Activated naive CD8-positive, alpha-beta T cell treated with anti-CD3 and anti-CD28 coated beads, Interleukin-2, amount 10 ng/mL, durations not matched to agents 7 days and 5 days (primary cell): ENCODE data around the gene MYRIP. TPM values are rescaled to one million over a fixed set of nuclear protein-coding genes. Genes with fewer than 3 reads are reported as not detected.
"Not testable (repeated sequence)": the region's sequence is repeated elsewhere in the genome, so short reads cannot be mapped to it uniquely, and the experiment has no call there.

Experiments used
- ATAC-seq: fragments of 150-1000 bp; cut with Tn5 transposase; one replicate; pipeline ENCODE4 v1.10.0; 2021; ENCODE audit warnings: low read depth, moderate library complexity
- POLR2A ChIA-PET: fragments of 350-600 bp; sonication (Branson Sonifier 250); formaldehyde crosslinking; loops from one replicate; lab custom pipeline; 2021; ENCODE audit warnings: antibody characterized with exemption; lab: Charles Lee
- DNase-seq: peaks from one replicate; pipeline ENCODE4 v3.0.0; 2021
- H3K27ac Mint-ChIP-seq: one replicate; pipeline ENCODE4 v1.8.0; 2022; ENCODE audit warnings: mild to moderate bottlenecking, mixed read lengths
- H3K27me3 Mint-ChIP-seq: one replicate; pipeline ENCODE4 v1.8.0; 2022; ENCODE audit warnings: mild to moderate bottlenecking, moderate library complexity, mixed read lengths
- H3K36me3 Mint-ChIP-seq: one replicate; pipeline ENCODE4 v1.8.0; 2021; ENCODE audit warnings: mild to moderate bottlenecking, mixed read lengths
- H3K4me1 Mint-ChIP-seq: one replicate; pipeline ENCODE4 v1.8.0; 2021; ENCODE audit warnings: mixed read lengths
- H3K4me3 Mint-ChIP-seq: one replicate; pipeline ENCODE4 v1.8.0; 2022; ENCODE audit warnings: mild to moderate bottlenecking, moderate library complexity, mixed read lengths
- H3K9me3 Mint-ChIP-seq: one replicate; pipeline ENCODE4 v1.8.0; 2021; ENCODE audit warnings: mixed read lengths
- total RNA-seq, 2 experiments: library from RNA; stranded (reverse); gene quantifications; one replicate each; pipeline ENCODE4 v1.2.3, GENCODE V29; 2021

Gene MYRIP
- total RNA-seq, 2 experiments from 2014 or later = not detected

DNA sequence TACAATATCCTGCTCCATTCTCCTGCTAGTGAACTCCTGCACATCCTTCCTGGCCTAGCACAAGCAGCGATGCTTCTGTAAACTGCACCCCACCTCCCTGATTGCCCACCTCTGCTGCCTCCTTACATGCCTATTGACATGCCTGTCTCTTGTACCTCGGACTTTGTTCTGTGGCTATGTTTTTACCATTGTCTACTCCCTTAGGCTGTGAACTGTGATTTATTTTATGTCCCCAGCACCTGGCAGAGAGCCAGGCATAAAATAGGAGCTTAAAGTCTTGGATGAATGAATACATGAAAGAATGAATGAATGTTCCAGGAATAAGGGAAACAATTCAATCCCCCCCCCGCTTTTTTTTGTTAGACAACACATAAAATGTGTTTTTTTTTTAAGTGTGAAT is 210.0 kb downstream of the MYRIP start:
- POLR2A ChIA-PET = no interaction called here
- no peaks in the 10 kb centered on the region for H3K27me3 Mint-ChIP-seq
- ATAC-seq (no peak), DNase-seq (no peak)
- H3K27ac Mint-ChIP-seq = no peak overlapping the region
- peaks cover 1% of the 10 kb centered on the region for H3K9me3 Mint-ChIP-seq
- H3K4me3 Mint-ChIP-seq = no peak overlapping the region
- H3K4me1 Mint-ChIP-seq = peaks cover 3% of the 10 kb centered on the region
- H3K36me3 Mint-ChIP-seq = no peaks in the 10 kb centered on the region

DNA sequence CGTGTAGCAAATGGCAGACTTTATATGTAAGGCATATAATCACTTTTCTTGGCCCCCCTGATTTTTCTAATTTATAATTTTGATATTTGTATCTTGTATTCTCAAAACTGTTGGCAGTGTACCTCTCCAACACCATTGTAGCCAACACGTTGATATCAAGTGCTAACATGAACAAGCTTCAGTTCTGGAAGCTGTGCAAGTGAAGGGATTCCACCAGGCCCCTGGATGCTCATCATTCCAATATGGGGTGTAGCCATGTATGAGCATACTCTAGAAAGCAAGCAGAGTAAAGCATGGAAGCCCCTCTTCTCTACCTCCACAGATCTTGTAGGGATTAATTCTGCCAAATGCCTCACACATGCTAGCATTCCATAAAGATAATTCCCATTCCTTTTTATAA is 211.3 kb downstream of the MYRIP start:
- POLR2A ChIA-PET = no interaction called here
- Mint-ChIP-seq H3K27ac (no peak overlapping the region), H3K4me3 (no peak overlapping the region), H3K4me1 (peaks cover 3% of the 10 kb centered on the region), H3K27me3 (no peaks in the 10 kb centered on the region), H3K9me3 (peaks cover 5% of the 10 kb centered on the region), H3K36me3 (no peaks in the 10 kb centered on the region)
- ATAC-seq (no peak), DNase-seq (no peak)

DNA sequence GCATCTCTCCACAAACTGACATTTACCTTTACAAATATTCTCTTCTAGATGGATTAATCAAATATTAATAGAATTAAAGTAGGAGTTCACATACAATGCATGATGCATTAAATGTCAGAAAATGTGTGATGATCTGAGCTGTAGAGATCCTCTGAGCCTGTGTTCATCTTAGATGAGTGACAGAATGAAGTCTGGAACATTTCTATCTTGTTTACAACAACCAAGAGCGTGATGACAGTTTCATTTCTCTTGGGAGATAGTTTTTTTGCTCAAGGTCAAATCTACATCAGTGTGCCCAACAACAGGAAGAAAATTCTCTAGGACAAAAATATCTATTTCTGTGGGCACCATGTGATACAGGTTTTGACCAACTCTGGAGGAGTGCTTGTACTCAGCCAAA is 211.9 kb downstream of the MYRIP start:
- ATAC-seq = no peak
- Mint-ChIP-seq H3K27ac (no peak overlapping the region), H3K4me3 (no peak overlapping the region), H3K27me3 (no peaks in the 10 kb centered on the region), H3K36me3 (no peaks in the 10 kb centered on the region), H3K4me1 (peaks cover 3% of the 10 kb centered on the region), H3K9me3 (peaks cover 8% of the 10 kb centered on the region)
- POLR2A ChIA-PET = no interaction called here
- DNase-seq = no peak

GRCh38 chr3:40022297-40022827 is 213.0 kb downstream of the MYRIP start:
- no peak for ATAC-seq
- H3K27ac Mint-ChIP-seq = no peak overlapping the region
- no peaks in the 10 kb centered on the region for H3K36me3 Mint-ChIP-seq
- H3K9me3 Mint-ChIP-seq = peaks cover 15% of the 10 kb centered on the region
- no peak overlapping the region for H3K4me3 Mint-ChIP-seq
- H3K27me3 Mint-ChIP-seq = no peaks in the 10 kb centered on the region
- peaks cover 3% of the 10 kb centered on the region for H3K4me1 Mint-ChIP-seq
- POLR2A ChIA-PET = no interaction called here
- no peak for DNase-seq

DNA sequence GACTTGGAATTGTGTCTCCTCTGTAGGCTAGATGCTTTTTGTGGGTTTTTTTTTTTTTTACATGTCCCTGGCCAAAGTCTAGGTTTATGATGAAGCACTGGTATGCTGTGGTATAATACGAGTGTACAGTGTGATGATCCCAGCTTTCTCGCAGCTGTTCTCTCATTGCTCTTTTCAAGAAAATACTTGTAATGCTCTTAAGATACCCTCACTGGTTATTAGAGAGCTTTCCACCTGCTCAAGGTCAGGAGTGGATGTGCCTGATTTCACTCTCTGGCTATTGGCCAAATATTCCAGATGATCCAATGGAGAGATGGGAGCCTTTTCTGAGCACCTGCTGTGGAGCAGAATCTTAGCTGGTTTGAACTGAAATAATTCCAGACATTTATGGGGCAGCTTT is 215.1 kb downstream of the MYRIP start:
- no peaks in the 10 kb centered on the region for H3K27me3 Mint-ChIP-seq
- H3K9me3 Mint-ChIP-seq = peaks cover 16% of the 10 kb centered on the region
- no peak for ATAC-seq
- no peaks in the 10 kb centered on the region for H3K4me1 Mint-ChIP-seq
- POLR2A ChIA-PET = no interaction called here
- H3K4me3 Mint-ChIP-seq = no peak overlapping the region
- H3K27ac Mint-ChIP-seq = no peak overlapping the region
- no peaks in the 10 kb centered on the region for H3K36me3 Mint-ChIP-seq
- DNase-seq = no peak

- H3K4me1 Mint-ChIP-seq, H3K27me3 Mint-ChIP-seq, ATAC-seq, H3K4me3 Mint-ChIP-seq, H3K27ac Mint-ChIP-seq, DNase-seq, H3K36me3 Mint-ChIP-seq, POLR2A ChIA-PET: not testable (repeated sequence)
- peaks cover 16% of the 10 kb centered on the region for H3K9me3 Mint-ChIP-seq
These were observed 216.5 kb downstream of the MYRIP start for GRCh38 chr3:40025892-40026291.

GRCh38 chr3:40035177-40035576 is 225.8 kb downstream of the MYRIP start:
- Mint-ChIP-seq H3K27ac (no peak overlapping the region), H3K4me3 (no peak overlapping the region), H3K4me1 (no peaks in the 10 kb centered on the region), H3K9me3 (peaks cover 5% of the 10 kb centered on the region), H3K36me3 (no peaks in the 10 kb centered on the region), H3K27me3 (no peaks in the 10 kb centered on the region)
- POLR2A ChIA-PET = no interaction called here
- no peak for DNase-seq
- no peak for ATAC-seq

- no peaks in the 10 kb centered on the region for H3K36me3 Mint-ChIP-seq
- ATAC-seq (no peak), DNase-seq (no peak)
- no peak overlapping the region for H3K27ac Mint-ChIP-seq
- H3K4me1 Mint-ChIP-seq = no peaks in the 10 kb centered on the region
- no peak overlapping the region for H3K4me3 Mint-ChIP-seq
- no peaks in the 10 kb centered on the region for H3K27me3 Mint-ChIP-seq
- H3K9me3 Mint-ChIP-seq = peaks cover 5% of the 10 kb centered on the region
- POLR2A ChIA-PET = no interaction called here
These were observed 228.2 kb downstream of the MYRIP start for GRCh38 chr3:40037582-40037981.

GRCh38 chr3:40042752-40043443 is 233.5 kb downstream of the MYRIP start:
- ATAC-seq = no peak
- Mint-ChIP-seq H3K27ac (no peak overlapping the region), H3K4me1 (no peaks in the 10 kb centered on the region), H3K4me3 (no peak overlapping the region), H3K36me3 (no peaks in the 10 kb centered on the region), H3K27me3 (no peaks in the 10 kb centered on the region), H3K9me3 (no peaks in the 10 kb centered on the region)
- no peak for DNase-seq
- POLR2A ChIA-PET = no interaction called here

GRCh38 chr3:40043444-40043755 is 234.0 kb downstream of the MYRIP start:
- POLR2A ChIA-PET = no interaction called here
- no peaks in the 10 kb centered on the region for H3K4me1 Mint-ChIP-seq
- no peaks in the 10 kb centered on the region for H3K36me3 Mint-ChIP-seq
- no peaks in the 10 kb centered on the region for H3K27me3 Mint-ChIP-seq
- H3K4me3 Mint-ChIP-seq = no peak overlapping the region
- H3K9me3 Mint-ChIP-seq = no peaks in the 10 kb centered on the region
- no peak for DNase-seq
- no peak for ATAC-seq
- no peak overlapping the region for H3K27ac Mint-ChIP-seq

GRCh38 chr3:40044487-40044886 is 235.1 kb downstream of the MYRIP start:
- H3K27ac Mint-ChIP-seq = no peak overlapping the region
- H3K27me3 Mint-ChIP-seq = peaks cover 2% of the 10 kb centered on the region
- DNase-seq (no peak), ATAC-seq (no peak)
- H3K4me1 Mint-ChIP-seq = no peaks in the 10 kb centered on the region
- no peaks in the 10 kb centered on the region for H3K9me3 Mint-ChIP-seq
- no peak overlapping the region for H3K4me3 Mint-ChIP-seq
- POLR2A ChIA-PET = no interaction called here
- H3K36me3 Mint-ChIP-seq = no peaks in the 10 kb centered on the region

DNA sequence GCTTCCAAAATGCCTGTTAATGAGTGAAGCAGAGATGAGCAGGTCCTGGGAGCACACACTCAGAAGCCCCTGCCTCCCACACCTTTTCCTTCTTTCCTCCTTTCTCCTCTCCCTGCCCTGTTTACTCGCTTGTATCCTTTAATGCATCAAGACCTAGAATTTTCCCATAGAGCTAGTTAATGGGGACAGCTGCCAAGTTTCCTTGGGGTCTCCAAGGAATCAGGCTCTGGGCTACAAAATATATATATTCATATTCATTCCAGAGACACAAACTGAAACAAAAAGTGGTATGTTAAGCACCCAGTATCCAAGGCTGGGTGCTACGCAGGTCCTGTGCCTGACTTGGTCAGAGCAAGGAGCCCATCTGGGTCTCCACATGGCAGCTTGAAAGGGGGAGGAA is 235.6 kb downstream of the MYRIP start:
- POLR2A ChIA-PET = no interaction called here

GRCh38 chr3:40046149-40046548 is 236.7 kb downstream of the MYRIP start:
- H3K4me3 Mint-ChIP-seq = no peak overlapping the region
- no peak for DNase-seq
- no peaks in the 10 kb centered on the region for H3K4me1 Mint-ChIP-seq
- no peak overlapping the region for H3K27ac Mint-ChIP-seq
- H3K27me3 Mint-ChIP-seq = peaks cover 2% of the 10 kb centered on the region
- no peaks in the 10 kb centered on the region for H3K36me3 Mint-ChIP-seq
- H3K9me3 Mint-ChIP-seq = peaks cover 1% of the 10 kb centered on the region
- no peak for ATAC-seq
- POLR2A ChIA-PET = no interaction called here

More for the DNA sequence above, 235.6 kb downstream of the MYRIP start:
- Mint-ChIP-seq H3K9me3 (no peaks in the 10 kb centered on the region), H3K36me3 (no peaks in the 10 kb centered on the region), H3K4me1 (no peaks in the 10 kb centered on the region), H3K27ac (no peak overlapping the region), H3K27me3 (peaks cover 2% of the 10 kb centered on the region), H3K4me3 (no peak overlapping the region)
- ATAC-seq (no peak), DNase-seq (no peak)

GRCh38 chr3:40047406-40047805 is 238.0 kb downstream of the MYRIP start:
- H3K36me3 Mint-ChIP-seq = no peaks in the 10 kb centered on the region
- ATAC-seq = no peak
- H3K4me1 Mint-ChIP-seq = no peaks in the 10 kb centered on the region
- H3K4me3 Mint-ChIP-seq = no peak overlapping the region
- POLR2A ChIA-PET = no interaction called here
- peaks cover 3% of the 10 kb centered on the region for H3K27me3 Mint-ChIP-seq
- peaks cover 4% of the 10 kb centered on the region for H3K9me3 Mint-ChIP-seq
- H3K27ac Mint-ChIP-seq = no peak overlapping the region
- no peak for DNase-seq
